Adrenal gland (tissue), 5 donors: ENCODE measurements around the gene STX5.

Experiments used
- POLR2A ChIP-seq, 2 donors: fragments of 450-650 bp; IDR thresholded peaks; one replicate each; pipeline ENCODE4 v1.6.1; 2017; ENCODE audit warnings: antibody characterized with exemption in 2 of 2, mild to moderate bottlenecking in 2 of 2, moderate library complexity in 1 of 2
- TF ChIP-seq, protein P1 (sequence below), 6 experiments: fragments of 450-650 bp in 4 of 6; fragments of 200-600 bp in 2 of 6; sonication (generic) in 1 of 6; IDR thresholded peaks; 1 replicate in 5 of 6; 2 replicates in 1 of 6; pipeline versions ENCODE4 v1.5.1 to v1.8.0; 2016 to 2021; ENCODE audit warnings: antibody characterized with exemption in 6 of 6, mild to moderate bottlenecking in 2 of 6, moderate library complexity in 1 of 6
- donor health status: DM: no; HTN: no; CAD: no.

DNA sequence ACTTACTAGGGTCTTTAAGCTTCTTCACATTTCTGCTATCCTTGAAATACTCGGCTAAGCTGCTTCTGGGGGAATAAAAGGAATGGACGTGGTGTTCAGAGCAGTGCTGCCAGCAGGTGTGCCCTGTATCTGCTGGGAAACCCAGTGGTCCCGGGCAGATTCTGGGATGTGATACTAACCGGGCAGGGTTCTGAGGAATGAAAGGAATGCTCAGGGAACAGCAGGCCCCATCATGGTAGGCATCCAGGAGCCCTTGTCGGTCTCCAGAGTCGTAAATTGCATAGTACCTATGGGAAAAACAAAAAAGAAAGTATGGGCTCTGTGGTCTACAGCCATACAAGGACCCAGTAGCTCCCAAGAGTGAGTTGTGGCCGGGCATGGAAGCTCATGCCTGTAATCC lies 35.6 kb downstream of the STX5 start:
- TF ChIP-seq, protein P1, sequence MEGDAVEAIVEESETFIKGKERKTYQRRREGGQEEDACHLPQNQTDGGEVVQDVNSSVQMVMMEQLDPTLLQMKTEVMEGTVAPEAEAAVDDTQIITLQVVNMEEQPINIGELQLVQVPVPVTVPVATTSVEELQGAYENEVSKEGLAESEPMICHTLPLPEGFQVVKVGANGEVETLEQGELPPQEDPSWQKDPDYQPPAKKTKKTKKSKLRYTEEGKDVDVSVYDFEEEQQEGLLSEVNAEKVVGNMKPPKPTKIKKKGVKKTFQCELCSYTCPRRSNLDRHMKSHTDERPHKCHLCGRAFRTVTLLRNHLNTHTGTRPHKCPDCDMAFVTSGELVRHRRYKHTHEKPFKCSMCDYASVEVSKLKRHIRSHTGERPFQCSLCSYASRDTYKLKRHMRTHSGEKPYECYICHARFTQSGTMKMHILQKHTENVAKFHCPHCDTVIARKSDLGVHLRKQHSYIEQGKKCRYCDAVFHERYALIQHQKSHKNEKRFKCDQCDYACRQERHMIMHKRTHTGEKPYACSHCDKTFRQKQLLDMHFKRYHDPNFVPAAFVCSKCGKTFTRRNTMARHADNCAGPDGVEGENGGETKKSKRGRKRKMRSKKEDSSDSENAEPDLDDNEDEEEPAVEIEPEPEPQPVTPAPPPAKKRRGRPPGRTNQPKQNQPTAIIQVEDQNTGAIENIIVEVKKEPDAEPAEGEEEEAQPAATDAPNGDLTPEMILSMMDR (IDR thresholded peaks at IDR 0.05), result no peak
- TF ChIP-seq POLR2A (IDR thresholded peaks at IDR 0.05), result no peak
